ENCODE results near the gene RUBCN.
"Not testable (repeated sequence)": the region's sequence is repeated elsewhere in the genome, so short reads cannot be mapped to it uniquely, and the experiment has no call there.

GRCh38 chr3:197656129-197656528 lies 80.6 kb downstream of the RUBCN start:
- not testable (repeated sequence) for TF ChIP-seq SALL2 (tag by site-specific recombination; IDR thresholded peaks at IDR 0.05; ENCODE audit: borderline replicate concordance); ZNF76 (tag by site-specific recombination; IDR thresholded peaks at IDR 0.05; ENCODE audit: borderline replicate concordance, low read depth)
- TF ChIP-seq, protein P1, sequence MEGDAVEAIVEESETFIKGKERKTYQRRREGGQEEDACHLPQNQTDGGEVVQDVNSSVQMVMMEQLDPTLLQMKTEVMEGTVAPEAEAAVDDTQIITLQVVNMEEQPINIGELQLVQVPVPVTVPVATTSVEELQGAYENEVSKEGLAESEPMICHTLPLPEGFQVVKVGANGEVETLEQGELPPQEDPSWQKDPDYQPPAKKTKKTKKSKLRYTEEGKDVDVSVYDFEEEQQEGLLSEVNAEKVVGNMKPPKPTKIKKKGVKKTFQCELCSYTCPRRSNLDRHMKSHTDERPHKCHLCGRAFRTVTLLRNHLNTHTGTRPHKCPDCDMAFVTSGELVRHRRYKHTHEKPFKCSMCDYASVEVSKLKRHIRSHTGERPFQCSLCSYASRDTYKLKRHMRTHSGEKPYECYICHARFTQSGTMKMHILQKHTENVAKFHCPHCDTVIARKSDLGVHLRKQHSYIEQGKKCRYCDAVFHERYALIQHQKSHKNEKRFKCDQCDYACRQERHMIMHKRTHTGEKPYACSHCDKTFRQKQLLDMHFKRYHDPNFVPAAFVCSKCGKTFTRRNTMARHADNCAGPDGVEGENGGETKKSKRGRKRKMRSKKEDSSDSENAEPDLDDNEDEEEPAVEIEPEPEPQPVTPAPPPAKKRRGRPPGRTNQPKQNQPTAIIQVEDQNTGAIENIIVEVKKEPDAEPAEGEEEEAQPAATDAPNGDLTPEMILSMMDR (tag by site-specific recombination; IDR thresholded peaks at IDR 0.05) = not testable (repeated sequence)
